H9 (cell line): ENCODE measurements around the gene LPP. TPM values are rescaled to one million over a fixed set of nuclear protein-coding genes. Genes with fewer than 3 reads are reported as not detected.

ENCODE experiments used
- DNase-seq: peaks from one replicate; pipeline ENCODE4 v3.0.0-alpha.2; 2017
- H2AFZ ChIP-seq: one replicate; pipeline ENCODE4 v1.6.1; 2013; ENCODE audit warnings: mild to moderate bottlenecking, low read length, control low read depth, moderate library complexity
- H2AK5ac ChIP-seq: 2 replicates; pipeline ENCODE4 v1.6.1; 2013; ENCODE audit warnings: low read length, control low read depth, mixed read lengths; ENCODE audit not compliant: insufficient read length
- H2BK120ac ChIP-seq: one replicate; pipeline ENCODE4 v1.6.1; 2013; ENCODE audit warnings: low read depth, mild to moderate bottlenecking, low read length, control low read depth, inconsistent platforms; ENCODE audit not compliant: poor library complexity, severe bottlenecking
- H2BK12ac ChIP-seq: 2 replicates; pipeline ENCODE4 v1.6.1; 2013; ENCODE audit warnings: low read length, control low read depth, mixed read lengths, low read depth; ENCODE audit not compliant: insufficient read length
- H2BK15ac ChIP-seq: 2 replicates; pipeline ENCODE4 v1.6.1; 2013; ENCODE audit warnings: low read depth, low read length, control low read depth
- H2BK20ac ChIP-seq: one replicate; pipeline ENCODE4 v1.6.1; 2013; ENCODE audit warnings: low read depth, mild to moderate bottlenecking, low read length, control low read depth, inconsistent platforms; ENCODE audit not compliant: poor library complexity, severe bottlenecking
- H2BK5ac ChIP-seq: 2 replicates; pipeline ENCODE4 v1.6.1; 2013; ENCODE audit warnings: low read length, control low read depth, mixed read lengths; ENCODE audit not compliant: insufficient read length
- H3K14ac ChIP-seq: 2 replicates; pipeline ENCODE4 v1.6.1; 2013; ENCODE audit warnings: low read length, control low read depth; ENCODE audit not compliant: insufficient read depth
- H3K18ac ChIP-seq: 2 replicates; pipeline ENCODE4 v1.6.1; 2013; ENCODE audit warnings: low read depth, mild to moderate bottlenecking, mixed read lengths, low read length, control low read depth; ENCODE audit not compliant: insufficient read length
- H3K23ac ChIP-seq: 2 replicates; pipeline ENCODE4 v1.6.1; 2013; ENCODE audit warnings: low read length, control low read depth, mixed read lengths, low read depth; ENCODE audit not compliant: insufficient read length
- H3K23me2 ChIP-seq: 2 replicates; pipeline ENCODE4 v1.6.1; 2013; ENCODE audit warnings: low read depth, mild to moderate bottlenecking, mixed read lengths, low read length, control low read depth; ENCODE audit not compliant: insufficient read length, poor library complexity, severe bottlenecking
- H3K27ac ChIP-seq: 2 replicates; pipeline ENCODE4 v1.5.1; 2013; ENCODE audit warnings: low read length, control low read depth, mixed read lengths, low read depth; ENCODE audit not compliant: insufficient read length
- H3K27me3 ChIP-seq: 2 replicates; pipeline ENCODE4 v1.6.1; 2013; ENCODE audit warnings: low read length, control low read depth, inconsistent platforms; ENCODE audit not compliant: insufficient read depth
- H3K4ac ChIP-seq: 2 replicates; pipeline ENCODE4 v1.6.1; 2013; ENCODE audit warnings: low read depth, mild to moderate bottlenecking, control low read depth, inconsistent platforms, low read length, moderate library complexity
- H3K4me1 ChIP-seq: 2 replicates; pipeline ENCODE4 v1.6.1; 2013; ENCODE audit warnings: low read length, control low read depth, inconsistent platforms; ENCODE audit not compliant: insufficient read depth
- H3K4me2 ChIP-seq: 2 replicates; pipeline ENCODE4 v1.6.1; 2013; ENCODE audit warnings: low read length, control low read depth, mixed read lengths; ENCODE audit not compliant: insufficient read length, insufficient read depth
- H3K56ac ChIP-seq: 2 replicates; pipeline ENCODE4 v1.6.1; 2013; ENCODE audit warnings: low read depth, mild to moderate bottlenecking, mixed read lengths, low read length, control low read depth; ENCODE audit not compliant: insufficient read length
- H3K79me1 ChIP-seq: 2 replicates; pipeline ENCODE4 v1.6.1; 2013; ENCODE audit warnings: low read depth, mild to moderate bottlenecking, moderate library complexity, low read length, control low read depth, inconsistent platforms; ENCODE audit not compliant: insufficient read depth, poor library complexity, severe bottlenecking
- H3K79me2 ChIP-seq: 2 replicates; pipeline ENCODE4 v1.6.1; 2013; ENCODE audit warnings: low read length, control low read depth, inconsistent platforms; ENCODE audit not compliant: insufficient read depth
- H3K9ac ChIP-seq: 2 replicates; pipeline ENCODE4 v1.6.1; 2013; ENCODE audit warnings: low read length, control low read depth, mixed read lengths; ENCODE audit not compliant: insufficient read length; ENCODE audit errors: extremely low read depth
- H3K9me3 ChIP-seq: one replicate; pipeline ENCODE4 v1.6.1; 2013; ENCODE audit warnings: low read depth, low read length, inconsistent platforms; ENCODE audit not compliant: control insufficient read depth
- H3T11ph ChIP-seq: one replicate; pipeline ENCODE4 v1.6.1; 2013; ENCODE audit warnings: mild to moderate bottlenecking, low read length, control low read depth, inconsistent platforms
- H4K20me1 ChIP-seq: one replicate; pipeline ENCODE4 v1.6.1; 2013; ENCODE audit not compliant: control insufficient read depth, insufficient read length, insufficient read depth
- H4K5ac ChIP-seq: 2 replicates; pipeline ENCODE4 v1.6.1; 2013; ENCODE audit warnings: low read depth, mild to moderate bottlenecking, mixed read lengths, low read length, control low read depth; ENCODE audit not compliant: insufficient read length
- H4K8ac ChIP-seq: replicated peaks from 2 replicates; pipeline ENCODE4 v1.6.1; 2013; ENCODE audit warnings: low read length, control low read depth, mixed read lengths, low read depth; ENCODE audit not compliant: insufficient read length
- H4K91ac ChIP-seq: 2 replicates; pipeline ENCODE4 v1.6.1; 2013; ENCODE audit warnings: low read depth, mild to moderate bottlenecking, moderate library complexity, mixed read lengths, low read length, control low read depth; ENCODE audit not compliant: insufficient read length
- H3K27ac Mint-ChIP-seq, 3 experiments: 2 replicates in 2 of 3; 3 replicates in 1 of 3; pipeline ENCODE4 v1.8.0; 2020 to 2021; ENCODE audit warnings: mixed read lengths in 3 of 3, mild to moderate bottlenecking in 1 of 3, moderate library complexity in 1 of 3
- H3K27me3 Mint-ChIP-seq: 2 replicates; pipeline ENCODE4 v1.8.0; 2021; ENCODE audit warnings: low read depth, mild to moderate bottlenecking, moderate library complexity, mixed read lengths
- H3K36me3 Mint-ChIP-seq, 3 experiments: 2 replicates in 2 of 3; 3 replicates in 1 of 3; pipeline ENCODE4 v1.8.0; 2020 to 2021; ENCODE audit warnings: low read depth in 3 of 3, mixed read lengths in 3 of 3; ENCODE audit not compliant: insufficient read depth in 1 of 3
- H3K4me1 Mint-ChIP-seq, 2 experiments: 2 replicates each; pipeline ENCODE4 v1.8.0; 2020; ENCODE audit warnings: mixed read lengths in 2 of 2
- H3K4me3 Mint-ChIP-seq, 2 experiments: 2 replicates in 1 of 2; 3 replicates in 1 of 2; pipeline ENCODE4 v1.8.0; 2020 to 2021; ENCODE audit warnings: mild to moderate bottlenecking in 2 of 2, mixed read lengths in 2 of 2, moderate library complexity in 1 of 2
- H3K9me3 Mint-ChIP-seq, 2 experiments: 2 replicates in 1 of 2; 3 replicates in 1 of 2; pipeline ENCODE4 v1.8.0; 2020; ENCODE audit warnings: mild to moderate bottlenecking in 2 of 2, mixed read lengths in 2 of 2, moderate library complexity in 1 of 2
- WGBS: extraction: QIAGEN DNeasy Blood & Tissue Kit; methylation state at CpG from one replicate; pipeline ENCODE4 v1.1.7; 2013; ENCODE audit warnings: missing lambda C conversion rate, low lambda C conversion rate, mixed read lengths; ENCODE audit not compliant: insufficient read length; ENCODE audit errors: extremely low coverage; 5-methylcytosine and 5-hydroxymethylcytosine counted together
- total RNA-seq: library from RNA; stranded (reverse); gene quantifications from 2 replicates; pipeline ENCODE4 v1.2.1, GENCODE V29; 2021
- TF ChIP-seq, protein P1 (sequence below): fragments of 200-600 bp; sonication (generic); conservative IDR thresholded peaks from 3 replicates; pipeline ENCODE4 v1.8.0; 2021; ENCODE audit warnings: antibody characterized with exemption, mild to moderate bottlenecking

The LPP gene
- total RNA-seq, 1 experiment from 2014 or later, result 64.6 TPM

GRCh38 chr3:188595890-188596376 lies 442.0 kb downstream of the LPP start:
- Histone ChIP-seq H3K79me1 (no peaks in the 10 kb centered on the region), H2BK20ac (no peak overlapping the region), H2BK5ac (no peak overlapping the region), H3K27ac (no peak overlapping the region), H4K20me1 (no peaks in the 10 kb centered on the region), H3K9me3 (no peaks in the 10 kb centered on the region), H3K4me1 (no peaks in the 10 kb centered on the region), H4K5ac (no peak overlapping the region), H3K9ac (no peak overlapping the region), H4K8ac (no peak overlapping the region), H3K56ac (no peak overlapping the region), H3T11ph (no peak overlapping the region), H2BK120ac (no peak overlapping the region), H3K23ac (no peak overlapping the region), H3K23me2 (no peaks in the 10 kb centered on the region), H3K79me2 (no peaks in the 10 kb centered on the region), H3K18ac (no peak overlapping the region), H3K4me2 (no peak overlapping the region), H3K14ac (no peak overlapping the region), H2AK5ac (no peak overlapping the region), H2AFZ (no peak overlapping the region), H2BK12ac (no peak overlapping the region), H2BK15ac (no peak overlapping the region), H3K4ac (no peak overlapping the region), H4K91ac (no peak overlapping the region), H3K27me3 (no peaks in the 10 kb centered on the region)
- Mint-ChIP-seq H3K36me3 (no peaks in the 10 kb centered on the region), H3K4me3 (no peak overlapping the region), H3K4me1 (peaks cover 3 to 6% of the 10 kb centered on the region in 2 experiments), H3K9me3 (no peaks in the 10 kb centered on the region), H3K27ac (no peak overlapping the region), H3K27me3 (no peaks in the 10 kb centered on the region)
- TF ChIP-seq, protein P1, sequence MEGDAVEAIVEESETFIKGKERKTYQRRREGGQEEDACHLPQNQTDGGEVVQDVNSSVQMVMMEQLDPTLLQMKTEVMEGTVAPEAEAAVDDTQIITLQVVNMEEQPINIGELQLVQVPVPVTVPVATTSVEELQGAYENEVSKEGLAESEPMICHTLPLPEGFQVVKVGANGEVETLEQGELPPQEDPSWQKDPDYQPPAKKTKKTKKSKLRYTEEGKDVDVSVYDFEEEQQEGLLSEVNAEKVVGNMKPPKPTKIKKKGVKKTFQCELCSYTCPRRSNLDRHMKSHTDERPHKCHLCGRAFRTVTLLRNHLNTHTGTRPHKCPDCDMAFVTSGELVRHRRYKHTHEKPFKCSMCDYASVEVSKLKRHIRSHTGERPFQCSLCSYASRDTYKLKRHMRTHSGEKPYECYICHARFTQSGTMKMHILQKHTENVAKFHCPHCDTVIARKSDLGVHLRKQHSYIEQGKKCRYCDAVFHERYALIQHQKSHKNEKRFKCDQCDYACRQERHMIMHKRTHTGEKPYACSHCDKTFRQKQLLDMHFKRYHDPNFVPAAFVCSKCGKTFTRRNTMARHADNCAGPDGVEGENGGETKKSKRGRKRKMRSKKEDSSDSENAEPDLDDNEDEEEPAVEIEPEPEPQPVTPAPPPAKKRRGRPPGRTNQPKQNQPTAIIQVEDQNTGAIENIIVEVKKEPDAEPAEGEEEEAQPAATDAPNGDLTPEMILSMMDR, result no peak
- WGBS, result no CpG with 5 or more reads among the region's 5 CpGs
- no peak for DNase-seq
